Osteoblast (primary cell): ENCODE data around the gene PLCB4. TPM values are rescaled to one million over a fixed set of nuclear protein-coding genes. Genes with fewer than 3 reads are reported as not detected.
A peak's percentile ranks its signal among the peaks of the same experiment; 100 is the strongest.

ENCODE experiments used
- DNase-seq: peaks from one replicate; pipeline ENCODE4 v3.0.0; 2011; ENCODE audit warnings: low spot score, mixed read lengths; ENCODE audit not compliant: insufficient read length; ENCODE audit errors: missing footprints
- H2AFZ ChIP-seq: 2 replicates; pipeline ENCODE4 v1.6.0; 2011; ENCODE audit warnings: mild to moderate bottlenecking, low read length
- H3K27ac ChIP-seq: 2 replicates; pipeline ENCODE4 v1.5.1; 2011; ENCODE audit warnings: mild to moderate bottlenecking, low read depth, low read length, moderate library complexity
- H3K27me3 ChIP-seq: 2 replicates; pipeline ENCODE4 v1.6.0; 2012; ENCODE audit warnings: mild to moderate bottlenecking, control low read depth, inconsistent platforms, low read length, moderate library complexity; ENCODE audit not compliant: insufficient read depth
- H3K36me3 ChIP-seq: 2 replicates; pipeline ENCODE4 v1.5.1; 2011; ENCODE audit warnings: mild to moderate bottlenecking, low read length, control low read depth, moderate library complexity; ENCODE audit not compliant: insufficient read depth
- H3K4me1 ChIP-seq: 2 replicates; pipeline ENCODE4 v1.5.1; 2011; ENCODE audit warnings: mild to moderate bottlenecking, low read length, control low read depth, moderate library complexity; ENCODE audit not compliant: insufficient read depth
- H3K4me2 ChIP-seq: 2 replicates; pipeline ENCODE4 v1.6.0; 2011; ENCODE audit warnings: mild to moderate bottlenecking, low read length; ENCODE audit not compliant: insufficient read depth
- H3K4me3 ChIP-seq: fragments of 200-600 bp; sonication (generic); 3 replicates; pipeline ENCODE4 v1.5.1; 2012; ENCODE audit warnings: mild to moderate bottlenecking, low read length, inconsistent platforms; ENCODE audit not compliant: insufficient read depth
- H3K79me2 ChIP-seq: 2 replicates; pipeline ENCODE4 v1.6.0; 2012; ENCODE audit warnings: mild to moderate bottlenecking, low read length, control low read depth, inconsistent platforms; ENCODE audit not compliant: insufficient read depth
- H3K9me3 ChIP-seq: 2 replicates; pipeline ENCODE4 v1.5.1; 2011; ENCODE audit warnings: low read depth, low read length, control low read depth
- H4K20me1 ChIP-seq: 2 replicates; pipeline ENCODE4 v1.6.0; 2012; ENCODE audit warnings: mild to moderate bottlenecking, low read length, control low read depth; ENCODE audit not compliant: insufficient read depth
- CTCF ChIP-seq: IDR thresholded peaks from 2 replicates; pipeline ENCODE4 v1.5.1; 2011; ENCODE audit warnings: mild to moderate bottlenecking, low read depth, low read length, moderate library complexity; ENCODE audit errors: extremely low read depth
- total RNA-seq: library from RNA; depleted of rRNA; stranded (reverse); fragments of >200 nt; gene quantifications from 2 replicates; pipeline ENCODE4 v1.2.3, GENCODE V29; 2012

Gene PLCB4
- total RNA-seq, 1 donor = 13.0 TPM

DNA sequence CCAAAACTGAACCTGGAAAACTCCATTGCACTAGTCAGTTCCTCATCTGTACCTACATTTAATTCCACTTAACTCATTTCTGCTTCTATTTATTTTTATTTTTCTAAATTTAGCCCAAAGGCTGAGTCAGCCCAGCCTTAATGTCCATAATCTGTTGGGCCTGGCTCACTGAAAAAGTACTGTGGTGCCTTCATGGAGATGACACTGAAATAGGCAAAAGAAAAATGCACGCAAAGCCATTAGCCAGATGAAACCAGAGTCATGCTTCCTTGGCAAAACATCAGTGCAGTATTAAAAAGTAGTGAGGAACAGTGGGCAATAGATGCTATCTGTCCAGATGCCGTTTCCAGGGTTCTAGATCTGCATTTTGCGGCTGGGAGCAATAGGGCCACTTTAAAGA lies 14.7 kb upstream of the PLCB4 start:
- Histone ChIP-seq H3K79me2 (no peaks in the 10 kb centered on the region), H2AFZ (no peak overlapping the region)

GRCh38 chr20:9059931-9060330 lies 9.0 kb upstream of the PLCB4 start:
- DNase-seq = no peak
- no peak overlapping the region for H3K4me2 ChIP-seq

More for the DNA sequence above, 14.7 kb upstream of the PLCB4 start:
- no peak for TF ChIP-seq CTCF
- Histone ChIP-seq H3K36me3 (no peaks in the 10 kb centered on the region), H3K4me2 (peak overlapping the region; percentile 29), H3K9me3 (no peaks in the 10 kb centered on the region), H3K4me1 (peaks cover 27% of the 10 kb centered on the region), H3K4me3 (no peak overlapping the region), H4K20me1 (no peaks in the 10 kb centered on the region), H3K27me3 (no peaks in the 10 kb centered on the region), H3K27ac (peak overlapping the region; percentile 50)
- no peak for DNase-seq

GRCh38 chr20:9061434-9061833 lies 7.5 kb upstream of the PLCB4 start:
- Histone ChIP-seq H3K4me2 (no peak overlapping the region), H3K79me2 (no peaks in the 10 kb centered on the region), H3K36me3 (no peaks in the 10 kb centered on the region), H3K9me3 (no peaks in the 10 kb centered on the region), H4K20me1 (no peaks in the 10 kb centered on the region), H3K4me3 (no peak overlapping the region), H3K27ac (no peak overlapping the region), H2AFZ (no peak overlapping the region), H3K27me3 (no peaks in the 10 kb centered on the region), H3K4me1 (peaks cover 11% of the 10 kb centered on the region)
- TF ChIP-seq CTCF = no peak
- no peak for DNase-seq

More at GRCh38 chr20:9059931-9060330, 9.0 kb upstream of the PLCB4 start:
- Histone ChIP-seq H3K27me3 (no peaks in the 10 kb centered on the region), H2AFZ (no peak overlapping the region), H3K36me3 (no peaks in the 10 kb centered on the region), H3K4me3 (no peak overlapping the region), H3K27ac (no peak overlapping the region), H3K4me1 (peaks cover 6% of the 10 kb centered on the region), H3K9me3 (no peaks in the 10 kb centered on the region), H3K79me2 (no peaks in the 10 kb centered on the region), H4K20me1 (no peaks in the 10 kb centered on the region)
- TF ChIP-seq CTCF = no peak

DNA sequence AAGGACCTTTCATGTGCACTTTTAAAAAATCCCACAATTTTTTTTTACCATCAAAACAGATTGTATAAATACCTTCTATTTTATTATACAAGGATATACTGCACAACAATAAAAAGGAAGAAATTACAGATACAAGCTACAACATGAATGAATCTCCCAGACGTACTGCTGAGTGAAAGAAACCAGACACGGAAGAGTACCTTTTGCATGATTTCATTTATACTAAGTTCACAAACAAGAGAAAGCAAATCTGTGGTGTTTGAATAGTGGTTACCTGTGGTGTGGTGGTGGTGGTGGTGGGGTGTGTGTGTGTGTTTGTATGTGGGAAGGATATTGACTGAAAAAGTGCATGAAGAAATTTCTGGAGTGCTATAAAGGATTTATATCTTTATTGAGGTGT lies 6.8 kb upstream of the PLCB4 start:
- no peak for DNase-seq
- TF ChIP-seq CTCF = no peak
- Histone ChIP-seq H3K79me2 (no peaks in the 10 kb centered on the region), H3K4me1 (peaks cover 16% of the 10 kb centered on the region), H3K36me3 (no peaks in the 10 kb centered on the region), H3K4me3 (no peak overlapping the region), H3K9me3 (no peaks in the 10 kb centered on the region), H3K27ac (no peak overlapping the region), H4K20me1 (no peaks in the 10 kb centered on the region), H3K27me3 (no peaks in the 10 kb centered on the region), H2AFZ (no peak overlapping the region), H3K4me2 (no peak overlapping the region)
